Testis (tissue), 3 donors: Measurements from ENCODE around the gene ARL15. TPM values are rescaled to one million over a fixed set of nuclear protein-coding genes. Genes with fewer than 3 reads are reported as not detected.

ENCODE experiments used
- DNase-seq: peaks from one replicate; pipeline ENCODE4 v3.0.0-alpha.2; 2019
- H3K27ac ChIP-seq, 2 donors: fragments of 200-600 bp; sonication (generic); one replicate each; pipeline ENCODE4 v1.5.1; 2019
- H3K27me3 ChIP-seq: fragments of 200-600 bp; sonication (generic); one replicate; pipeline ENCODE4 v1.5.1; 2019
- H3K36me3 ChIP-seq: fragments of 200-600 bp; sonication (generic); one replicate; pipeline ENCODE4 v1.5.1; 2017; ENCODE audit warnings: low read depth; ENCODE audit errors: missing control alignments
- H3K4me1 ChIP-seq: fragments of 200-600 bp; sonication (generic); one replicate; pipeline ENCODE4 v1.5.1; 2019
- H3K4me3 ChIP-seq, 2 donors: fragments of 200-600 bp; sonication (generic); one replicate each; pipeline ENCODE4 v1.5.1; 2017 to 2019
- H3K9me3 ChIP-seq: fragments of 200-600 bp; sonication (generic); one replicate; pipeline ENCODE4 v1.5.1; 2017
- POLR2A ChIP-seq: fragments of 450-650 bp; IDR thresholded peaks from one replicate; pipeline ENCODE4 v1.6.1; 2017; ENCODE audit warnings: antibody characterized with exemption, mild to moderate bottlenecking, moderate library complexity
- WGBS, 2 donors: methylation state at CpG; one replicate each; pipeline ENCODE4 v1.1.5; 2018; 5-methylcytosine and 5-hydroxymethylcytosine counted together
- intact Hi-C: fragments of 100-400 bp; cut with DNase I; formaldehyde crosslinking; loops from one replicate; pipeline ENCODE4 v1.15.1; 2023; ENCODE audit warnings: low total_unique reads
- polyA plus RNA-seq: library from polyadenylated mRNA; stranded (reverse); fragments of 350-450 nt; fragmentation: Illumina TruSeq; extraction: RNeasy Lipid Tissue Mini Kit (QIAGEN cat#74804); gene quantifications from one replicate; pipeline ENCODE4 v1.2.3, GENCODE V29; 2014; ENCODE audit warnings: low read depth, low replicate concordance; ENCODE audit not compliant: insufficient read depth
- total RNA-seq, 2 donors: library from RNA; depleted of rRNA; stranded (reverse); fragments of >200 nt; gene quantifications; one replicate each; pipeline ENCODE4 v1.2.3, GENCODE V29; 2016
- TF ChIP-seq, protein P1 (sequence below), 3 experiments: fragments of 450-650 bp in 2 of 3; fragments of 200-600 bp in 1 of 3; sonication (generic) in 1 of 3; IDR thresholded peaks; one replicate each; pipeline ENCODE4 v1.5.1; 2016 to 2019; ENCODE audit warnings: antibody characterized with exemption in 3 of 3, mild to moderate bottlenecking in 2 of 3, moderate library complexity in 1 of 3

ARL15 gene
- total and polyA plus RNA-seq, 3 donors from 2014 or later = 36.6 to 88.6 (median 75.2) TPM

DNA sequence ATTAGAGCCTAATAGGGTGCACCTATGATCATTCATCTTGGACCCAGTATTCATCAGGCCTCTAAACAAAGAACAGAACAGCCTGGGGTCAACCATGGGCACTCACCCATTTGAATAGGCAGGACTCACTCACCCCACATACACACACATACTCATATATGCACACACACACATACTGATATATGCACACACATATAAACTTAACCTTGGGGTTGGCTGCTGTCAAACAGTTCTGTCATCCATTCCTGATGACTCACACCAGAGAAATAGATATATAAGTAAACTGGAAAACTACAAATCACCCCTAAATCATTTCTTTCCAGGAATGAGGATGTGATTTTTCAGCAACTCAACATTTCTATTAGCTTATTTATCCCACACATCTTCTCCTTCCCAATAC, 51.3 kb downstream of the ARL15 start:
- no peak for DNase-seq
- intact Hi-C loops = loop anchor here (5.0 kb wide), 1 partner anchor 158 kb away; no protein-coding TSS in a partner anchor
- Histone ChIP-seq H3K27me3 (no peaks in the 10 kb centered on the region), H3K36me3 (no peaks in the 10 kb centered on the region), H3K9me3 (no peaks in the 10 kb centered on the region), H3K4me3 (no peak overlapping the region), H3K4me1 (peaks cover 23% of the 10 kb centered on the region), H3K27ac (no peak overlapping the region)
- TF ChIP-seq, protein P1, sequence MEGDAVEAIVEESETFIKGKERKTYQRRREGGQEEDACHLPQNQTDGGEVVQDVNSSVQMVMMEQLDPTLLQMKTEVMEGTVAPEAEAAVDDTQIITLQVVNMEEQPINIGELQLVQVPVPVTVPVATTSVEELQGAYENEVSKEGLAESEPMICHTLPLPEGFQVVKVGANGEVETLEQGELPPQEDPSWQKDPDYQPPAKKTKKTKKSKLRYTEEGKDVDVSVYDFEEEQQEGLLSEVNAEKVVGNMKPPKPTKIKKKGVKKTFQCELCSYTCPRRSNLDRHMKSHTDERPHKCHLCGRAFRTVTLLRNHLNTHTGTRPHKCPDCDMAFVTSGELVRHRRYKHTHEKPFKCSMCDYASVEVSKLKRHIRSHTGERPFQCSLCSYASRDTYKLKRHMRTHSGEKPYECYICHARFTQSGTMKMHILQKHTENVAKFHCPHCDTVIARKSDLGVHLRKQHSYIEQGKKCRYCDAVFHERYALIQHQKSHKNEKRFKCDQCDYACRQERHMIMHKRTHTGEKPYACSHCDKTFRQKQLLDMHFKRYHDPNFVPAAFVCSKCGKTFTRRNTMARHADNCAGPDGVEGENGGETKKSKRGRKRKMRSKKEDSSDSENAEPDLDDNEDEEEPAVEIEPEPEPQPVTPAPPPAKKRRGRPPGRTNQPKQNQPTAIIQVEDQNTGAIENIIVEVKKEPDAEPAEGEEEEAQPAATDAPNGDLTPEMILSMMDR (IDR thresholded peaks at IDR 0.05) = no peak
- TF ChIP-seq POLR2A = no peak

DNA sequence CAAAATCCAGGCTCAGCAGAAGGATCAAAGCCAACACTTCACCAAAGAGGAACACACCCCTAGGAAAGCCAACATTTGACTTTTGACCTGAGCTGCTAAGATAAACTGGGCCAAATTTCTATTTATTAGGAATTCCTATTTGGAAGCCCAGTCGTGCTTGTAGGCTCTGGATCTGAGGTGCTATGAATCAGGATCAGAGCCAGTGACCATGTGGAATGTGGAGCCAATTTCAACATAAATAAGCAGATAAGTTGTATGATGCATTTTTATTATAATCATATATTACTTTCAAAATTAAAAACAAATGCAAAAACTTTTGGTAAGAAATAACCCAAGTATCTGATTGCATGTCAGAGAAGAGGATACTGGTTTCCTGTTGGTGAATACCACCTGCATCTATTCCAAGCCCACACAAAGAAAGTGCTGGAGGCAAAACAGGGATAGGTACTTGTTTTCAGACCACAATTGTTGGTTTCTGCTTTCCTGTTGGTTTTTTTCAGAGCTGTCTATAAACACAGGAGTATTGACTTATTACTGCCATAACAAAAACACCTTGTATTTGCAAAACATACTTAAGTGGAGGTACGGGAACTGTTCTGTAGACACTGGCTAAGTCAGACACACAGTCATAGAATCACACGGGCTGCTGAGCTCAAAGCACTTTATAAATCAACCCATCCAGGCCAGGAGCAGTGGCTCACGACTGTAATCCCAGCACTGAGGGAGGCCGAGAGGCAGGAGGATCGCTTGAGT, 52.8 kb downstream of the ARL15 start:
- no peaks in the 10 kb centered on the region for H3K9me3 ChIP-seq
- H3K4me1 ChIP-seq = peaks cover 10% of the 10 kb centered on the region
- H3K36me3 ChIP-seq = no peaks in the 10 kb centered on the region
- H3K27ac ChIP-seq = no peak overlapping the region
- DNase-seq = no peak
- intact Hi-C loops = loop anchor here (5.0 kb wide), 1 partner anchor 160 kb away; no protein-coding TSS in a partner anchor
- H3K4me3 ChIP-seq = no peak overlapping the region
- no peak for TF ChIP-seq POLR2A
- TF ChIP-seq, protein P1 (IDR thresholded peaks at IDR 0.05) = no peak
- 79 to 86% methylated on average over 6 of the region's 6 CpGs for WGBS, 2 donors
- no peaks in the 10 kb centered on the region for H3K27me3 ChIP-seq

DNA sequence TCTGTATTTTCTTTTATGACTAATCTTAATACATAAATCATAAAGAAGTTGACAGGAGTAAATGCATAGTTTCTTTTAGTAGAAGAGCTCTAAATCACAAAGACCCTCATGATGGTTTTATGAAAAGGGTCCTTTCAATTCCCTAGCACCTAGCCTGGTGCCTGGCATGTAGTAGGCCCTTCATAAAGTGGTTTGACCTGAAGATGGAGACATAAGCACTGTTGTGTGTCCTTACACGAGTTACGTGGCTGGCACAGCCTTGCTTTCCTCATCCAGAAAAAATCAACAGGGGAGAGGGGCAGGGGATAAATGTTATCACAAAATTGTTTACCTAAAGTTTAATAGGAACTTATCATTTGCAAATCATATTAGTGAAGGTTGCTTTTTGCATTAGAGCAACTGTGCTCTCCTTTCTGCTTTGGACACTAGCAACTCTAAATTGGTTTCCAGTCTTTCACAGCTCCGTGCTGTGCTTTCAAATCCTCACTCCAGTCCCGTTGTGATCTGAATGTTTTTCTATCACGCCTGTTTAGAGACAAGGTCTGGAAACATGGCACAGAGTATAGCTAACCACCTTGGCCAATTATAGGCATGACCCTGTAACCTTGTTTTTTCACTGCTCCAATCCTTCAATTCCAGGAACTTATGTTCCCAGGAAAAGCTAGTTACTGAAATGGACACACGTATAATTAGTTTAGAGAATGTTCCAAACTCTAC, 55.7 kb downstream of the ARL15 start:
- intact Hi-C loops = loop anchor here (5.0 kb wide), 1 partner anchor 163 kb away; no protein-coding TSS in a partner anchor
- H3K4me3 ChIP-seq = no peak overlapping the region
- no peak for DNase-seq
- no peaks in the 10 kb centered on the region for H3K27me3 ChIP-seq
- TF ChIP-seq, protein P1 (IDR thresholded peaks at IDR 0.05) = no peak
- TF ChIP-seq POLR2A = no peak
- no peak overlapping the region for H3K27ac ChIP-seq
- H3K36me3 ChIP-seq = no peaks in the 10 kb centered on the region
- H3K4me1 ChIP-seq = peaks cover 5% of the 10 kb centered on the region
- WGBS, 2 donors = 51 to 60% methylated on average over 6 of the region's 6 CpGs
- no peaks in the 10 kb centered on the region for H3K9me3 ChIP-seq

DNA sequence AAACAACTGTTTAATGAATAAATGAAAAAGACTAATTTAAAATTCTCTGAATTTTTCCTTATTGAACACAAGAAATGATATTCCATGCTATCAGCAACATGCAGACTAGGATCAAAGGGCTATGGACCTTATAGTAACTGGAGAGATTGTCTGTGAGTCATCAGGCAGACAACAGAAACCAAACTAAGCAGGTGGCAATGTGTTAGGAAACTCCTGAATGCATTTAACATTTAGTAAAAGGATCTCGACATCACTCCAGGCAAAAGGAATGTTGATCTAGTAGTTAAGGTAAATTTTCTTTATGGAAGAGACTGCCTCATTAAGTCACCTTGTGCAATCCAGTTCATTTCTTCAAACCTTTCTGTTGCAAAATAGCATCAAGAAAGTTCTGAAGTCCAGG, 58.4 kb downstream of the ARL15 start:
- Histone ChIP-seq H3K4me1 (peaks cover 5% of the 10 kb centered on the region), H3K27ac (no peak overlapping the region), H3K27me3 (no peaks in the 10 kb centered on the region), H3K9me3 (no peaks in the 10 kb centered on the region), H3K36me3 (no peaks in the 10 kb centered on the region), H3K4me3 (no peak overlapping the region)
- no peak for DNase-seq
- intact Hi-C loops = no loop called here
- 80 to 86% methylated on average over 1 of the region's 1 CpG for WGBS, 2 donors
- TF ChIP-seq POLR2A = no peak
- TF ChIP-seq, protein P1 (IDR thresholded peaks at IDR 0.05) = no peak
